Heart left ventricle (tissue), 16 donors: Measurements from ENCODE around the gene PCCA. TPM values are rescaled to one million over a fixed set of nuclear protein-coding genes. Genes with fewer than 3 reads are reported as not detected.

Experiments
- ATAC-seq, 4 donors: fragments of 200-7000 bp; cut with Tn5 transposase; one replicate each; pipeline ENCODE4 v1.9.1; 2020 to 2022; ENCODE audit warnings: moderate library complexity in 4 of 4, mild to moderate bottlenecking in 3 of 4, moderate number of reproducible peaks in 1 of 4
- DNase-seq, 5 donors: peaks; one replicate each; pipeline ENCODE4 v3.0.0-alpha.2; 2020
- H3K27ac ChIP-seq, 12 donors: fragments of 200-600 bp; sonication (generic) in 4 of 12; one replicate each; pipeline versions ENCODE4 v1.5.0 to v1.8.0; 2016 to 2022; ENCODE audit warnings: mild to moderate bottlenecking in 2 of 12
- H3K27me3 ChIP-seq, 9 donors: fragments of 200-600 bp; sonication (generic) in 2 of 9; one replicate each; pipeline versions ENCODE4 v1.5.1 to v1.8.0; 2016 to 2022; ENCODE audit warnings: mild to moderate bottlenecking in 3 of 9
- H3K36me3 ChIP-seq, 9 donors: fragments of 200-600 bp; sonication (generic) in 2 of 9; one replicate each; pipeline versions ENCODE4 v1.5.0 to v1.8.0; 2018 to 2022; ENCODE audit warnings: mild to moderate bottlenecking in 2 of 9
- H3K4me1 ChIP-seq, 12 donors: fragments of 200-600 bp; sonication (generic) in 4 of 12; one replicate each; pipeline versions ENCODE4 v1.5.0 to v1.8.0; 2016 to 2022; ENCODE audit warnings: mild to moderate bottlenecking in 3 of 12
- H3K4me3 ChIP-seq, 12 donors: fragments of 200-600 bp; sonication (generic) in 4 of 12; one replicate each; pipeline versions ENCODE4 v1.5.0 to v1.8.0; 2017 to 2022; ENCODE audit warnings: mild to moderate bottlenecking in 9 of 12, moderate library complexity in 4 of 12
- H3K9me3 ChIP-seq, 12 donors: fragments of 200-600 bp; sonication (generic) in 4 of 12; one replicate each; pipeline versions ENCODE4 v1.5.0 to v1.8.0; 2016 to 2022; ENCODE audit warnings: mild to moderate bottlenecking in 1 of 12
- CTCF ChIP-seq, 12 donors: fragments of 200-600 bp; sonication (generic) in 4 of 12; IDR thresholded peaks; one replicate each; pipeline versions ENCODE4 v1.5.0 to v1.8.0; 2018 to 2022; ENCODE audit warnings: antibody characterized with exemption in 12 of 12, mild to moderate bottlenecking in 5 of 12
- POLR2A ChIP-seq, 2 donors: fragments of 450-650 bp; IDR thresholded peaks; one replicate each; pipeline ENCODE4 v1.6.1; 2017; ENCODE audit warnings: antibody characterized with exemption in 2 of 2, mild to moderate bottlenecking in 2 of 2, moderate library complexity in 2 of 2
- WGBS, 4 donors: extraction: QIAGEN DNeasy Blood & Tissue Kit in 2 of 4; methylation state at CpG; one replicate each; pipeline versions ENCODE4 v1.1.5 to v1.1.7; 2013 to 2018; 5-methylcytosine and 5-hydroxymethylcytosine counted together
- intact Hi-C, 10 donors: fragments of 100-400 bp; cut with DNase I; formaldehyde crosslinking; loops; one replicate each; pipeline versions ENCODE4 v1.11.1 to v1.14.2; 2022
- polyA plus RNA-seq, 2 donors: library from polyadenylated mRNA; stranded (reverse); fragments of 200-250 nt; gene quantifications; one replicate each; pipeline ENCODE4 v1.2.3, GENCODE V29; 2013
- total RNA-seq, 9 donors: library from RNA; depleted of rRNA in 2 of 9; stranded (reverse); fragments of >200 nt in 2 of 9; fragmentation: NEBNext Ultra II Directional in 3 of 9; extraction: Animal tissue kit (Norgen Biotek cat#: 25700) in 3 of 9; gene quantifications; one replicate each; pipeline versions ENCODE4 v1.1.0 to v1.2.4, GENCODE V29; 2016 to 2023
- donor health status: ischemic (EF 13 %, LVEDD 7.1; RV severe dilation, severe dysfunction).
- donor health status: healthy with polysubstance abuse.
- donor health status: DM: no; HTN: yes; CAD: no.
- donor health status: DM: no; HTN: no; CAD: no.
- donor health status: ischemic (EF 25% LVEDD 6.9; RV normal size, moderate dysfunction).
- donor health status: ischemic (EF 25% LVEDD 5.7; RV mildly dilated, moderate dysfunction).
- donor health status: healthy.
- donor health status: DM: yes; HTN: yes; CAD: no.
- donor health status: ischemic (EF 35%, LVEDD 5.7; RV mildly dilated, moderate dysfunction).
- donor health status: nonischemic (EF 11% LVEDD 7.7; RV severe dilation, severe dysfunction).
- donor health status: DM: yes; HTN: yes; CAD: no.
- donor health status: PGD.
- donor health status: ischemic (EF 29% LVEDD 5.4; RV normal size, mild dysfunction).
- donor health status: nonischemic (EF 23%, LVEDD 6.1; RV moderate dilation, normal function).

Gene PCCA
- total and polyA plus RNA-seq, 11 donors, result 25.6 to 67.0 (median 40.9) TPM

DNA sequence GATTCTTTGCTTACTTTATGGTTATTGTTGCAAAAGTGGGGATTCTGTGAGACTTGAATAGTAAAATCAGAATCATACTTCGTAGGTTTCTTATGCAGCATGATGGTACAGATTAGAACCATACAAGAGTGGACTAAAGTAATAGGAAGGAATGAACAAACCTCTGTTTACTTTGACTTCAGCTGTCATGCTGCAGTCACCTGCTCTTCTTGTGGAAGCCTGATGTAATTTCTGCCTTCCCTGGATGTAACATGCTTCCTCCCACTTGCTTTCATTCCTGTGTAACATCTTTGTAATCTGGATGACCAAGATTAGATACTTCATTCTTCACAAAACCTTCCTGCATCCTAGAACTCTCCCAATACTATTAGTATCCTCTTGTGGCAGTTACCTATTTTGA, 235.0 kb downstream of the PCCA start:
- intact Hi-C loops, result no loop called here
- DNase-seq (no peak), ATAC-seq (no peak)
- no peak overlapping the region for H3K27ac ChIP-seq
- no peaks in the 10 kb centered on the region for H3K9me3 ChIP-seq
- H3K4me1 ChIP-seq, result no peaks in the 10 kb centered on the region
- no peak overlapping the region for H3K4me3 ChIP-seq
- TF ChIP-seq CTCF (IDR thresholded peaks at IDR 0.05) (no peak), POLR2A (IDR thresholded peaks at IDR 0.05) (no peak)
- no peaks in the 10 kb centered on the region for H3K27me3 ChIP-seq
- WGBS, 4 donors, result 88 to 97% (median 95%) methylated on average over 1 of the region's 1 CpG
- H3K36me3 ChIP-seq, result peaks cover 0 to 41% (median 15%) of the 10 kb centered on the region in 9 donors

- no peak for ATAC-seq
- peaks cover 0 to 39% (median 4%) of the 10 kb centered on the region in 9 donors for H3K36me3 ChIP-seq
- no peak for DNase-seq
- no peaks in the 10 kb centered on the region for H3K27me3 ChIP-seq
- no peak overlapping the region for H3K4me3 ChIP-seq
- intact Hi-C loops, result no loop called here
- TF ChIP-seq CTCF (IDR thresholded peaks at IDR 0.05) (no peak), POLR2A (IDR thresholded peaks at IDR 0.05) (no peak)
- no peaks in the 10 kb centered on the region for H3K4me1 ChIP-seq
- peaks cover 0 to 8% (median 0%) of the 10 kb centered on the region in 12 donors for H3K9me3 ChIP-seq
- H3K27ac ChIP-seq, result no peak overlapping the region
Observed at GRCh38 chr13:100330662-100331061, 241.8 kb downstream of the PCCA start.

DNA sequence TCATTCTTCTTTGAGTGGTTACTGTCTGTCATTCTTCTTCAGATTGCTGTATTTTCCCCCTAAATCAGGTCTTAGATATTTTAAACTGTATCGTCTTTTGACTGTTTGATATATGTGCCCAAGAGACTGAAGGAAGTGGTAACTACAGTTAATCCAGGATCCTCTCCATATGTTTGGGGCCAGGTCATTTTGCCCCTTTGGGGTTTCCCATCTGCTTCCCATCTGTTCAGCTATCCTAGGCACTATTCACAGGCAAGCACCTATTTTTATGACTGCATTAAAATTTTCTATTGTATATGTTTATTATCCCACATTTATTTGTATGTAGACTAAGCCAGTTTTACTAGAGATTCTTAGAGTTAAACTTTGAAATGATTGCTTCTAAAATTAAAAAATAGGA, 244.2 kb downstream of the PCCA start:
- ATAC-seq (no peak), DNase-seq (no peak)
- Histone ChIP-seq H3K36me3 (peaks cover 0 to 34% (median 4%) of the 10 kb centered on the region in 9 donors), H3K27ac (no peak overlapping the region), H3K4me3 (no peak overlapping the region), H3K9me3 (peaks cover 0 to 8% (median 0%) of the 10 kb centered on the region in 12 donors), H3K27me3 (no peaks in the 10 kb centered on the region), H3K4me1 (no peaks in the 10 kb centered on the region)
- no peak for TF ChIP-seq POLR2A (IDR thresholded peaks at IDR 0.05)
- TF ChIP-seq CTCF (IDR thresholded peaks at IDR 0.05), result no peak
- intact Hi-C loops, result no loop called here
- WGBS, 4 donors, result 85 to 96% (median 92%) methylated on average over 1 of the region's 1 CpG

DNA sequence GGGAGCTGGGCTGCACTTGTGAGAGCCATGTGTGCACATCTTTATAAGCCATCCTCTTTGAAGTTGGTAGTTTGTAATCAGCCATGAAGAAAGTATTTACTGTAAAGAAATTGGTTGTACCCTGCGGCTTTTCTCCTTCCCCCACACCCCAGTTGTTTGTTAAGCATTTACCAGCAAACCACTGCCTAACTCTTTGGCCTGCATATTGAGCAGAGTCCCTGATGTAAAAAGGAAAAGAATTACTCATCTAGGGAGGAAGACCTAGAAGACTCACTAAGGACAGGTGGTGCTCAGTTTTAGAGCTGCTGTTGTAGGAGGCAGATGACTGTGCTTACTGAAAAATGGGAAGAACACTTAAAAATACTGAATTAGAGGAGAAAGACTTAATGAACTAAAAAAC, 245.3 kb downstream of the PCCA start:
- DNase-seq (no peak), ATAC-seq (no peak)
- TF ChIP-seq POLR2A (IDR thresholded peaks at IDR 0.05) (no peak), CTCF (IDR thresholded peaks at IDR 0.05) (no peak)
- H3K27ac ChIP-seq, result no peak overlapping the region
- H3K27me3 ChIP-seq, result no peaks in the 10 kb centered on the region
- intact Hi-C loops, result no loop called here
- H3K4me3 ChIP-seq, result no peak overlapping the region
- H3K36me3 ChIP-seq, result peaks cover 0 to 31% (median 4%) of the 10 kb centered on the region in 9 donors
- 96 to 100% (median 98%) methylated on average over 1 of the region's 1 CpG for WGBS, 4 donors
- H3K4me1 ChIP-seq, result no peaks in the 10 kb centered on the region
- H3K9me3 ChIP-seq, result peaks cover 0 to 8% (median 0%) of the 10 kb centered on the region in 12 donors
